ENCODE results near the gene TRHDE.

TRHDE gene

DNA sequence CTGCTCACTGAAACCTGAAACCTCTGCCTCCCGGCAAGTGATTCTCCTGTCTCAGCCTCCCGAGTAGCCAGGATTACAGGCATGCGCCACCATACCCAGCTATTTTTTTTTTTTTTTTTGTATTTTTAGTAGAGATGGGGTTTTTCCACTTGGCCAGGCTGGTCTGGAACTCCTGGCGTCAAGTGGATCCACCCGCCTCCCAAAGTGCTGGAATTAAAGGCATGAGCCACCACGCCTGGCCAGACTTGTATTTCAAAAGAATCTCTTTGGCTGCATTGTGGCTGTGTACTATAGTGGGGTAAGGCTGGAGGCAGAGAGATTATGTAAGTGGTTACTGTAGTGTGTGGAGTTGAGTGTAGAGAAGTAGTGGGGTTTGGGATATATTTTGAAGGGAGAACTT is 35.1 kb downstream of the TRHDE start:
- no peaks in the 10 kb centered on the region; the same call in 1 of the 2 replicates for H3K4me1 ChIP-seq (ENCODE audit: control insufficient read depth, insufficient read depth, low read length)
- H3K4me3 ChIP-seq (ENCODE audit: low read length) = no peak overlapping the region
- H3K36me3 ChIP-seq (ENCODE audit: control insufficient read depth, insufficient read depth, low read length) = no peaks in the 10 kb centered on the region
- H3K27ac ChIP-seq (ENCODE audit: low read length) = no peak overlapping the region
- no CpG with 5 or more reads among the region's 6 CpGs for WGBS (ENCODE audit: insufficient coverage, insufficient read length)
- no peak for DNase-seq (ENCODE audit: low read depth, low spot score)
- H3K9me3 ChIP-seq (ENCODE audit: control insufficient read depth, insufficient read depth, low read length) = no peaks in the 10 kb centered on the region
- H3K27me3 ChIP-seq (ENCODE audit: control insufficient read depth, insufficient read depth, low read length) = no peaks in the 10 kb centered on the region; the same call in 1 of the 2 replicates

- no peaks in the 10 kb centered on the region for H3K9me3 ChIP-seq (ENCODE audit: control insufficient read depth, insufficient read depth, low read length)
- no CpG with 5 or more reads among the region's 5 CpGs for WGBS (ENCODE audit: insufficient coverage, insufficient read length)
- H3K4me1 ChIP-seq (ENCODE audit: control insufficient read depth, insufficient read depth, low read length) = no peaks in the 10 kb centered on the region
- H3K4me3 ChIP-seq (ENCODE audit: low read length) = no peak overlapping the region
- H3K27me3 ChIP-seq (ENCODE audit: control insufficient read depth, insufficient read depth, low read length) = no peaks in the 10 kb centered on the region; the same call in 1 of the 2 replicates
- H3K36me3 ChIP-seq (ENCODE audit: control insufficient read depth, insufficient read depth, low read length) = no peaks in the 10 kb centered on the region
- no peak overlapping the region for H3K27ac ChIP-seq (ENCODE audit: low read length)
- DNase-seq (ENCODE audit: low read depth, low spot score) = no peak
These were observed 39.8 kb downstream of the TRHDE start for GRCh38 chr12:72311946-72312345.

DNA sequence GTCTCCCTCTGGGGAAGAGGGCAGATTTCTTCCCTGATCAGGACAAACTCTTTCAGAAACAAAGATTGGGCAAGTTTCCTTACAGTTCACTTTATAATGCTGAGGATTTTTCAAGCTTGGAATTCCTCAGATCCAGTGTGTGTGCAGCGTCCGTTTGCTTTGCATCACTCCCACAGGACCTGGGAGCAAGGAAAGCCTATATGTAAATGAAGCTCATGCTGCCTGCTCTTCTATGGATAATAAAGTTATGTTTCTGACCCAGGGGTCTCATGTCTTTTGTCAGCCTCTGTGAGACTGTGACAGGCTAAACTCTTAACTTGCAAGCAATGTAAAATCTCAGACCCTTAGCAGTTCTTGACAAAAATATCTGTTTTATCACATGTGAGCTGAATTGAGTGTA is 41.6 kb downstream of the TRHDE start:
- Histone ChIP-seq H3K9me3 (ENCODE audit: control insufficient read depth, insufficient read depth, low read length) (no peaks in the 10 kb centered on the region), H3K4me1 (ENCODE audit: control insufficient read depth, insufficient read depth, low read length) (no peaks in the 10 kb centered on the region), H3K27me3 (ENCODE audit: control insufficient read depth, insufficient read depth, low read length) (no peaks in the 10 kb centered on the region), H3K36me3 (ENCODE audit: control insufficient read depth, insufficient read depth, low read length) (no peaks in the 10 kb centered on the region), H3K4me3 (ENCODE audit: low read length) (no peak overlapping the region), H3K27ac (ENCODE audit: low read length) (no peak overlapping the region)
- DNase-seq (ENCODE audit: low read depth, low spot score) = no peak
- WGBS (ENCODE audit: insufficient coverage, insufficient read length) = no CpG with 5 or more reads among the region's 2 CpGs

- H3K27ac ChIP-seq (ENCODE audit: low read length) = no peak overlapping the region
- WGBS (ENCODE audit: insufficient coverage, insufficient read length) = no CpG with 5 or more reads among the region's 3 CpGs
- no peak overlapping the region for H3K4me3 ChIP-seq (ENCODE audit: low read length)
- H3K4me1 ChIP-seq (ENCODE audit: control insufficient read depth, insufficient read depth, low read length) = no peaks in the 10 kb centered on the region
- H3K27me3 ChIP-seq (ENCODE audit: control insufficient read depth, insufficient read depth, low read length) = no peaks in the 10 kb centered on the region
- H3K36me3 ChIP-seq (ENCODE audit: control insufficient read depth, insufficient read depth, low read length) = no peaks in the 10 kb centered on the region
- no peaks in the 10 kb centered on the region for H3K9me3 ChIP-seq (ENCODE audit: control insufficient read depth, insufficient read depth, low read length)
- DNase-seq (ENCODE audit: low read depth, low spot score) = no peak
These were observed 43.7 kb downstream of the TRHDE start for GRCh38 chr12:72315858-72316257.

- Histone ChIP-seq H3K4me3 (ENCODE audit: low read length) (no peak overlapping the region), H3K27me3 (ENCODE audit: control insufficient read depth, insufficient read depth, low read length) (no peaks in the 10 kb centered on the region)
- WGBS (ENCODE audit: insufficient coverage, insufficient read length) = no CpG with 5 or more reads among the region's 4 CpGs
These were observed 46.2 kb downstream of the TRHDE start for GRCh38 chr12:72318341-72318740.

DNA sequence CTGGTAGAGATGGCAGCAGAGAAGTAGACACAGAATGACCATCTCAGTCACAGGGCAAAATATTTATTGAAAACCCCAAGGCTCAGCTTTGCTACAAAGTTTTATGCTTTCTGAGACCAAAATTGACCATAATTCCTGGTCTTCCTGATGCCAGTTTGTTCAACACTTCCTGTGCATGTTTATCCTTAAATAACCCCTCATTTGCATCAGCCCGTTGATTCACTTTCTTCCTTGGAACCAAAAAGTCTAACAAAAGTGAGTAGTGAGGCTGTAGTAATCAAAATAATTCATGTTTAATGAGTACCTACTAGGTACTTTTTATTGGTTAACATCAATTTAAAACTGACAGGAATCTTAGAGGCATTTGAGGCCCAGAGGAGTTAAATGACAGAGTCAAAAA is 51.7 kb downstream of the TRHDE start:
- Histone ChIP-seq H3K27ac (ENCODE audit: low read length) (no peak overlapping the region), H3K36me3 (ENCODE audit: control insufficient read depth, insufficient read depth, low read length) (no peaks in the 10 kb centered on the region), H3K27me3 (ENCODE audit: control insufficient read depth, insufficient read depth, low read length) (no peaks in the 10 kb centered on the region), H3K9me3 (ENCODE audit: control insufficient read depth, insufficient read depth, low read length) (no peaks in the 10 kb centered on the region), H3K4me1 (ENCODE audit: control insufficient read depth, insufficient read depth, low read length) (no peaks in the 10 kb centered on the region), H3K4me3 (ENCODE audit: low read length) (no peak overlapping the region)
- no peak for DNase-seq (ENCODE audit: low read depth, low spot score)
- WGBS (ENCODE audit: insufficient coverage, insufficient read length) = no CpG with 5 or more reads among the region's 1 CpG

More at GRCh38 chr12:72318341-72318740, 46.2 kb downstream of the TRHDE start:
- Histone ChIP-seq H3K27ac (ENCODE audit: low read length) (no peak overlapping the region), H3K4me1 (ENCODE audit: control insufficient read depth, insufficient read depth, low read length) (no peaks in the 10 kb centered on the region), H3K36me3 (ENCODE audit: control insufficient read depth, insufficient read depth, low read length) (no peaks in the 10 kb centered on the region), H3K9me3 (ENCODE audit: control insufficient read depth, insufficient read depth, low read length) (no peaks in the 10 kb centered on the region)
- DNase-seq (ENCODE audit: low read depth, low spot score) = no peak

DNA sequence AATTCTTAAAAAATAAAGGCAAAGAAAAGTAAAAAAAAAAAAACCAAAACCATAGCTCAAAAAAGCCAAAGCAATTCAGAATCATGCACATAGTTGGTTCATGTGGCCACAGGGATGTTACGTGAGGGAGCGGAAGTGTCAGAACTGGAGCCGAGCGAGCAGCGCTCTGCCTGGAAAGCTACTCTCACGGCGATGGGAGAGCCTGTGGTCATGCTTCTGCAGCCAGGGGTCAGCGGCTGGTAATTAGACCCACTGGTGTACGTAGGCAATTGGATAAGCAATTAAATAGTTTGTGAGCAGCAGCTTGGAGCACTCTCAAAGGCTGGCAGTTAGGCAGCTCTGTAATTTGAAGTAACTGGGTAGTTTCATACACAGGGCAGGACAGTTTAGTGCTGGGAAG is 58.1 kb downstream of the TRHDE start:
- WGBS (ENCODE audit: insufficient coverage, insufficient read length) = no CpG with 5 or more reads among the region's 9 CpGs
- no peak overlapping the region for H3K4me3 ChIP-seq (ENCODE audit: low read length)

GRCh38 chr12:72330784-72331183 is 58.6 kb downstream of the TRHDE start:
- no peak overlapping the region for H3K4me3 ChIP-seq (ENCODE audit: low read length)
- H3K9me3 ChIP-seq (ENCODE audit: control insufficient read depth, insufficient read depth, low read length) = no peaks in the 10 kb centered on the region
- no peak overlapping the region for H3K27ac ChIP-seq (ENCODE audit: low read length)
- no peaks in the 10 kb centered on the region for H3K4me1 ChIP-seq (ENCODE audit: control insufficient read depth, insufficient read depth, low read length)
- WGBS (ENCODE audit: insufficient coverage, insufficient read length) = no CpG with 5 or more reads among the region's 4 CpGs
- no peak for DNase-seq (ENCODE audit: low read depth, low spot score)
- no peaks in the 10 kb centered on the region for H3K36me3 ChIP-seq (ENCODE audit: control insufficient read depth, insufficient read depth, low read length)
- H3K27me3 ChIP-seq (ENCODE audit: control insufficient read depth, insufficient read depth, low read length) = no peaks in the 10 kb centered on the region

More for the DNA sequence above, 58.1 kb downstream of the TRHDE start:
- Histone ChIP-seq H3K4me1 (ENCODE audit: control insufficient read depth, insufficient read depth, low read length) (no peaks in the 10 kb centered on the region), H3K27ac (ENCODE audit: low read length) (no peak overlapping the region), H3K36me3 (ENCODE audit: control insufficient read depth, insufficient read depth, low read length) (no peaks in the 10 kb centered on the region), H3K27me3 (ENCODE audit: control insufficient read depth, insufficient read depth, low read length) (no peaks in the 10 kb centered on the region), H3K9me3 (ENCODE audit: control insufficient read depth, insufficient read depth, low read length) (no peaks in the 10 kb centered on the region)
- DNase-seq (ENCODE audit: low read depth, low spot score) = no peak

GRCh38 chr12:72337382-72337781 is 65.2 kb downstream of the TRHDE start:
- no peak for DNase-seq (ENCODE audit: low read depth, low spot score)
- no CpG with 5 or more reads among the region's 6 CpGs for whole genome bisulfite sequencing (ENCODE audit: insufficient coverage, insufficient read length)

DNA sequence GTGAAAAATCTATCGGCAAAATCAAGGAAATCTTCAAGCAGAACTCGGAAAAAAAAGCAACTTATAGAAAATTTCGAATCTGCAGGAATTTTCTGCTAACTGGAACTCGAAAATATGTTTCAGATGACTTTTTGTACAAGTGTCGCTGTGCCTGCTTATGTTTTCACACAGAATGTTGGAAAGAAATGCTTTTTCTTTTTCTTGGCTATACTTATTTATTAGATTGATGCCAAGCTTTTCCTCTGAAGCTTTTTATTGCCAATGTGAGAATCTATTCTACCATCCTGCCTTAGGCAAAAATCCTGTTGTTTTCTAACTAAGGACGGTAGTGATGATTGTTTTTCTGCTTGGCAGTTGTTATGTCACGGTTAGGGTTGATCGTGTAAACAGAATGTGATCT is 65.8 kb downstream of the TRHDE start:
- WGBS (ENCODE audit: insufficient coverage, insufficient read length) = no CpG with 5 or more reads among the region's 8 CpGs
- no peak overlapping the region for H3K27ac ChIP-seq (ENCODE audit: low read length)

More at GRCh38 chr12:72337382-72337781, 65.2 kb downstream of the TRHDE start:
- Histone ChIP-seq H3K4me1 (ENCODE audit: control insufficient read depth, insufficient read depth, low read length) (no peaks in the 10 kb centered on the region), H3K4me3 (ENCODE audit: low read length) (no peak overlapping the region), H3K27ac (ENCODE audit: low read length) (no peak overlapping the region), H3K36me3 (ENCODE audit: control insufficient read depth, insufficient read depth, low read length) (no peaks in the 10 kb centered on the region), H3K27me3 (ENCODE audit: control insufficient read depth, insufficient read depth, low read length) (no peaks in the 10 kb centered on the region), H3K9me3 (ENCODE audit: control insufficient read depth, insufficient read depth, low read length) (no peaks in the 10 kb centered on the region)

DNA sequence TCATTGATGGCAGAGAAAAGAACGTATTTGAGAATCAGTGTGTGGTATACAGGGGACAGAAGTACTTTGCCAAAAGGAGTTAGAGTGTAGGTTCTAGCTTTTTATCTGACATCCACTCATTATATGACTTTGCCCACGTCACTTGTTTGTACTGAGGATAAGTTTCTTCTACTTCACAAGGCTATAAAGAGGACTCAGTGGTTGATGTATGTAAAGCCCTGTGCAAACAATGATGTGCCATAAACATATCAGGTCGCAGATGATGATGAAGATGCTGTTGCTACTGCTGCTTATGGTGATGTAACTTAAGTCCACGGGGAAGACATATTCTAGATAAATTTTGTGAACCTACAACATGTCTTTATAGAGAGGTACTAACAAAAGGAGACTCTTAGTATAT is 66.3 kb downstream of the TRHDE start:
- H3K4me3 ChIP-seq (ENCODE audit: low read length) = no peak overlapping the region
- H3K27me3 ChIP-seq (ENCODE audit: control insufficient read depth, insufficient read depth, low read length) = no peaks in the 10 kb centered on the region
- no CpG with 5 or more reads among the region's 4 CpGs for WGBS (ENCODE audit: insufficient coverage, insufficient read length)

More for the DNA sequence above, 65.8 kb downstream of the TRHDE start:
- DNase-seq (ENCODE audit: low read depth, low spot score) = no peak
- H3K4me1 ChIP-seq (ENCODE audit: control insufficient read depth, insufficient read depth, low read length) = no peaks in the 10 kb centered on the region
- no peaks in the 10 kb centered on the region for H3K36me3 ChIP-seq (ENCODE audit: control insufficient read depth, insufficient read depth, low read length)
- H3K9me3 ChIP-seq (ENCODE audit: control insufficient read depth, insufficient read depth, low read length) = no peaks in the 10 kb centered on the region
- H3K27me3 ChIP-seq (ENCODE audit: control insufficient read depth, insufficient read depth, low read length) = no peaks in the 10 kb centered on the region
- H3K4me3 ChIP-seq (ENCODE audit: low read length) = no peak overlapping the region

More for the DNA sequence above, 66.3 kb downstream of the TRHDE start:
- DNase-seq (ENCODE audit: low read depth, low spot score) = no peak
- H3K4me1 ChIP-seq (ENCODE audit: control insufficient read depth, insufficient read depth, low read length) = no peaks in the 10 kb centered on the region
- H3K36me3 ChIP-seq (ENCODE audit: control insufficient read depth, insufficient read depth, low read length) = no peaks in the 10 kb centered on the region
- H3K9me3 ChIP-seq (ENCODE audit: control insufficient read depth, insufficient read depth, low read length) = no peaks in the 10 kb centered on the region
- H3K27ac ChIP-seq (ENCODE audit: low read length) = no peak overlapping the region

Measured in iPS DF 6.9 (cell line).